GM12878 (cell line): ENCODE measurements around the gene IPO11.

Source experiments
- BRCA1 ChIP-seq: IDR thresholded peaks from 2 replicates; pipeline ENCODE4 v1.6.1; 2011; ENCODE audit warnings: low read depth, low read length, improper control_type of control experiment
- POLR2AphosphoS5 ChIP-seq: IDR thresholded peaks from 2 replicates; pipeline ENCODE4 v1.6.1; 2011; ENCODE audit warnings: mild to moderate bottlenecking, low read length, inconsistent platforms
- TF ChIP-seq, protein P1 (sequence below), 3 experiments: IDR thresholded peaks in 2 of 3; conservative IDR thresholded peaks in 1 of 3; 2 replicates each; pipeline ENCODE4 v1.5.1; 2011; ENCODE audit warnings: low read depth in 3 of 3, low read length in 3 of 3, mild to moderate bottlenecking in 3 of 3, control low read depth in 2 of 3, moderate library complexity in 2 of 3, inconsistent platforms in 1 of 3, mixed read lengths in 1 of 3; ENCODE audit not compliant: control insufficient read depth in 2 of 3, insufficient read depth in 1 of 3; ENCODE audit errors: extremely low read depth in 1 of 3

- TF ChIP-seq BRCA1: no peak
- TF ChIP-seq, protein P1, sequence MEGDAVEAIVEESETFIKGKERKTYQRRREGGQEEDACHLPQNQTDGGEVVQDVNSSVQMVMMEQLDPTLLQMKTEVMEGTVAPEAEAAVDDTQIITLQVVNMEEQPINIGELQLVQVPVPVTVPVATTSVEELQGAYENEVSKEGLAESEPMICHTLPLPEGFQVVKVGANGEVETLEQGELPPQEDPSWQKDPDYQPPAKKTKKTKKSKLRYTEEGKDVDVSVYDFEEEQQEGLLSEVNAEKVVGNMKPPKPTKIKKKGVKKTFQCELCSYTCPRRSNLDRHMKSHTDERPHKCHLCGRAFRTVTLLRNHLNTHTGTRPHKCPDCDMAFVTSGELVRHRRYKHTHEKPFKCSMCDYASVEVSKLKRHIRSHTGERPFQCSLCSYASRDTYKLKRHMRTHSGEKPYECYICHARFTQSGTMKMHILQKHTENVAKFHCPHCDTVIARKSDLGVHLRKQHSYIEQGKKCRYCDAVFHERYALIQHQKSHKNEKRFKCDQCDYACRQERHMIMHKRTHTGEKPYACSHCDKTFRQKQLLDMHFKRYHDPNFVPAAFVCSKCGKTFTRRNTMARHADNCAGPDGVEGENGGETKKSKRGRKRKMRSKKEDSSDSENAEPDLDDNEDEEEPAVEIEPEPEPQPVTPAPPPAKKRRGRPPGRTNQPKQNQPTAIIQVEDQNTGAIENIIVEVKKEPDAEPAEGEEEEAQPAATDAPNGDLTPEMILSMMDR (IDR thresholded peaks at IDR 0.05 in 2 of 3, conservative IDR thresholded peaks at IDR 0.05 in 1 of 3; ENCODE audit: control insufficient read depth in 2 of 3, extremely low read depth in 1 of 3, insufficient read depth in 1 of 3, low read depth in 3 of 3, low read length in 3 of 3): no peak
- no peak for TF ChIP-seq POLR2AphosphoS5
These were observed 122.1 kb downstream of the IPO11 start for GRCh38 chr5:62534461-62535236.
